Cortex of kidney (tissue), 1 donor: ENCODE results near the gene KBTBD13.

Experiments used
- DNase-seq: peaks from one replicate; lab custom pipeline; 2025; lab: John Stamatoyannopoulos, UW

Gene KBTBD13

GRCh38 chr15:65115086-65115485 lies 38.5 kb downstream of the KBTBD13 start, which contains the start of gene UBAP1L:
Gene UBAP1L (minus strand): TSS chr15:65115200. CDS start chr15:65106215, 8,985 bp downstream.
- no peak for DNase-seq

GRCh38 chr15:65115542-65115941 lies 39.0 kb downstream of the KBTBD13 start:
- no peak for DNase-seq
